Measurements from ENCODE around the gene CADM1. TPM values are rescaled to one million over a fixed set of nuclear protein-coding genes. Genes with fewer than 3 reads are reported as not detected.

Gene CADM1
- polyA plus RNA-seq, 1 donor, result 22.8 TPM

DNA sequence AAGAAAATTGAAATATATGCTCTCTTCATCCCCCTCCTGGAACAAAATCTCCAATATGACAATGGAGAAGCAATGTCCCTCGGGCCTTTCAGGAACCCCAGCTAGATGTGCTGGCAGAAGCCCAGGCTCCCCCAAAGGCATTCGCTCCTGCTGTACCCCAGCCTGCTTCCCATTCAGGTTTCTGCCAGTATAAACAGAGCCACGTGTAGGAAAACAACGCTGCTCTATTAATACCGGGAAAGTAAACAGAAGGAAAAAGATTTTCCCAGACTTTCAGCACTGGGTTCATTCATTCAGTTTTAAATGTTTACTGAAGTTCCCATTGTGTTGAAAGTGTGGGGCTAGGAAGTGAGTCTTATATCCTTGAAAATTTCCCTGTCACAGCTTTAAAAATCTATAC, 147.1 kb downstream of the CADM1 start:
- no peak for DNase-seq (ENCODE audit: low read depth)

DNA sequence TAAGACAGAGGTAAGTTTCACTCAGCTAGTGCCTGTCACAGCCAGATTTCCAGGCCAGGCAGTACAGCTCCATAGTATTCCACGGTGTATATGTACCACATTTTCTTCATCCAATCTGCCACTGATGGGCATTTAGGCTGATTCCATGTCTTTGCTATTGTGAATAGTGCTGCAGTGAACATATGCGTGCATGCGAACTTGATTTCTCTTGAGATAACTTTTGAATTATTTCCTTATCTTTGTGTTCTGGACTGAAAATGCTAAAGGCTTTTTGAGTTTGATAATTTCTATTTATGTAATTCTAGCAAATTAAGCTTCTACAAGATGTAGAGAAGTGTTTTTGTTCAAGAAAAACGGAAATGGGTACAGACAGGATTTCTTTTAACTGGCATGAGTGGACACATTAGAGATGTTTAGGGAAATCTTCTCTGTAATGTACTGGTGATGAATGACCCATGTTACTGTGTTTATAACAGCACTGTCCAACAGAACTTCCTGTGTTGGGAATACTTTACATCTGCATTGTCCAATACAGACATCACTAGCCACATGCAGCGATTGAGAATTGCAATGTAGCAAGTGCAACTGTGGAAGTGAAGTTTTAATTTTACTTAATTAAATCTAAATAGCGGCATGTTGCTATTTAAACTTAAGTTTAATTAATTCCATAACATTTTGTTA, 151.3 kb downstream of the CADM1 start:
- no peak for DNase-seq (ENCODE audit: low read depth)

- no peak for DNase-seq (ENCODE audit: low read depth)
Measured at GRCh38 chr11:115349335-115350017, 154.7 kb downstream of the CADM1 start.

- no peak for DNase-seq (ENCODE audit: low read depth)
Measured at GRCh38 chr11:115348416-115348815, 155.8 kb downstream of the CADM1 start.

- no peak for DNase-seq (ENCODE audit: low read depth)
Measured at GRCh38 chr11:115347106-115347505, 157.1 kb downstream of the CADM1 start.

- DNase-seq (ENCODE audit: low read depth), result no peak
Measured at GRCh38 chr11:115345840-115346239, 158.4 kb downstream of the CADM1 start.

DNA sequence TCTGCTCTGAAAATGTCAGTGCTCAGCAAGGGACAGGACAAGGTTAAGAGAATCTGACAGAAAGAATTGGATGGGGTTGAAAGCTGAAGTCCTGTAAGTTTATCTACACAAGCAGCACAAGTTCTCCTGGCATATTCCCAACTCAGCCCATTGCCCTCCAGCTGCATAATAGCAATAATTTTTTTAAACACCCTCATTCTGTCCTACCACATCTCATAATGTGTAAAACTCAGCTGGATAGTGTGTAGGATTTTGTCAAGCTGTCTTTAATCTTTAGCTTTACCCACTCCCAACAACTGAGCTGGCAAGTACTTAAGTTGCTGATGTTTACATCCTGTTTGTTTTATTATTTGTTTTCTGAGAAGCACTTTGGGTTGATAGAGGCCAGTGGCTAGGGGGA, 158.9 kb downstream of the CADM1 start:
- DNase-seq (ENCODE audit: low read depth), result no peak

DNA sequence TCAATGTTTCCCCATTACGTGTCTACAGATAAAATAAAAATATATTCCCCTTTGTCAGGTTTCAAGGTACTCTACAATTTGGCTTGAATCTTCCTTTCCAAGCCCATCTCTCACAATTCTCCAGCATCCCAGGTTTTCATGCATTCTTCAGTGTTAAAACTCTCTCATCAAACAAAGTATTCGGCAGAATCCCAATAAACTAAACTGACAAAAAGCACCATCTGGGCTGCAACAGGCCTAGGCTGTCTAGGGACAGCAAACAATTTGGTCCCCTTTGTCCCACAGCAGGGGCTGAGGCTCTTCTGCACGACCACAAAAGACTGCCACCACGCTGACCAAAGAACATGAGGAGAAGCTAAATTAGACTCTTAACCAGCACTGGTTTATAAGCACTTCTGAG, 159.4 kb downstream of the CADM1 start:
- no peak for DNase-seq (ENCODE audit: low read depth)

DNA sequence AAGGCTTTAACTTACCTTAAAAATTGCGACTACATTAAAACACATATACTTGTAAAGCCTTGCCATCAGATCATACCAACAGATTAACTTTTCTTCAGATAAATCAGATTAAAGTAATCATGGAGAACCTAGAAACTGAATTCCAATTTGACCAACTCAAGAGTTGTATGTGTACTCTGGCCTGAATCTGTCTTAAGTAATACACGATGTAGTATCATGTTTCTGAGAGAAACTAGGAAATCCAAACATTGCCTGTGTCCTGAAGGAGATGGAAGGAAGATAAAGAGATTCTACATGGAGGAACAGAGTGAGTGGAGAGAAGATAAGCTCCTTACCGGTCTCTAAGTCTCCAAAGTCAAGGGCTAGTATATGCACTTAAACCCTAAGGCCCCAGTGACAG, 162.1 kb downstream of the CADM1 start:
- DNase-seq (ENCODE audit: low read depth), result no peak

DNA sequence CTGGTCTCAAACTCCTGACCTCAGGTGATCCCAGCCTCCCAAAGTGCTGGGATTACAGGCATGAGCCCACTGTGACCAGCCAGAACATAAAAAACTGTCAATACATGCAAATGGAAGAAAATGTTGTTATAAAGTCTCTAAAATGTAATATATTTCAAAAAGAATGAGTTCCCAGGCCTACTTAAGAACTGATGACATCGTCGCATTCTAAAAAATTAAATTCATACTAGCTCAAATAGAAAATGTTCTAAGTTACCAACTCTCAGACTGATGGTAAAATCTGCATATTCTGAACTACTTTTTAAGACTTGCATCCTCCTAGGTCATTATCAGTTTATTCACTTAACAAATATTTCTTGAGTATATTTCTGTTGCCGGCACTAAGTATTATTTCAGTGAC, 163.3 kb downstream of the CADM1 start:
- no peak for DNase-seq (ENCODE audit: low read depth)

DNA sequence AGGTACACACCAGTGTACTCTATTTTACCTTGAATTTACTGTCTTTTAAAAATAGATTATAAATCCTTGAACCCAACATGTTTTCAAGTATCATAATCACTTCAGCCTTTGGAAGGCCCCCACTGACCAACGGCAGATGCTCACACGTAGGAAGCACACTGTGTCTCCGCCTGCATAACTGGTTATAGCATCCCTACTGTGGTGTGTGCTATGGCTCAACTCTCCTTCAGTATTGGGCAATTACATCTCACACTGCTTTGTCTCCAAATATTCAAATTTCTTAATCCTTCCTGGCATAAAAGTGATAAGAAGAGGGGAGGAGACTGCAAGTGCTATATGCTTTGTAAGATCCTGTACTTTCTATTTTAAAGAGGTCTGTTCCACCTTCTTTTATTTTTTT, 165.7 kb downstream of the CADM1 start:
- DNase-seq (ENCODE audit: low read depth), result no peak

GRCh38 chr11:115334932-115335788, 169.1 kb downstream of the CADM1 start:
- peak; percentile 20 for DNase-seq (ENCODE audit: low read depth)

- no peak for DNase-seq (ENCODE audit: low read depth)
Measured at GRCh38 chr11:115333949-115334348, 170.3 kb downstream of the CADM1 start.

DNA sequence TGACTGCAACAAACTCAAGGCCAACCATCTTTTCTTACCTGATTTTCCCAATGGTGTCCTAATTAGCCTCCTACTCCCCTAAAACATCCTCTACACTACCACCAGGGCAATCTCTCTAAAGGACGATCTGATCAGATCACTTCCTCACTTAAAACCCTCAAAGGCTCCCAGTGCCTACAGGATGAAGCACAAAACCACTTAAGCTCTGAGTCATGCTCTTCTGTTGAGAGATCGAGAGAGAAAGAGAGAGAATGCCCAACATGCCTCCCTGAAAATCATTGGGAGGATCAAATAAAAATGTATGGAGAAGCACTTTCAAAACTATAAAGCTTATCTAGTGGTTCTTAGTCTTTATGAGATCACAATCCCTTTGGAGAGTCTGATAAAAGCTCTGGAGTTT, 171.1 kb downstream of the CADM1 start:
- DNase-seq (ENCODE audit: low read depth), result no peak

- DNase-seq (ENCODE audit: low read depth), result no peak
Measured at GRCh38 chr11:115330684-115331482, 173.3 kb downstream of the CADM1 start.

DNA sequence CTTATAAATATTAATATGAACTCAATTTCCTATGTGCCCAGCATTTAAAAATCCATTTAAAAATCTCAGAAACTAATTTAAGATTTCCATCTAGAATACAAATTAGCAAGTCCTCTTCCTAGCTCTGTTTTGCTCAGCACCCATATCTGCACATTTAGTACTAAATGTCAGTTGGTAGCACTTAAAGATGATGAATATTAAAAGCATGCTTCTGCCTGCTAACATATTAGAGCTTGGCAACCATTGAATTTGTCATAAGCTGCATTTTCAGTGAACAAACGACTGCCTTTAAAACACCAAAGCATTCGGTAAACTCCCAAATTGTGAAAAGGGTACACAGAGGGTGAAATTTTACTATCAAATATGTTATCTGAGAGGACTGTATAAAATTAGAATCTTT, 177.7 kb downstream of the CADM1 start:
- no peak for DNase-seq (ENCODE audit: low read depth)

DNA sequence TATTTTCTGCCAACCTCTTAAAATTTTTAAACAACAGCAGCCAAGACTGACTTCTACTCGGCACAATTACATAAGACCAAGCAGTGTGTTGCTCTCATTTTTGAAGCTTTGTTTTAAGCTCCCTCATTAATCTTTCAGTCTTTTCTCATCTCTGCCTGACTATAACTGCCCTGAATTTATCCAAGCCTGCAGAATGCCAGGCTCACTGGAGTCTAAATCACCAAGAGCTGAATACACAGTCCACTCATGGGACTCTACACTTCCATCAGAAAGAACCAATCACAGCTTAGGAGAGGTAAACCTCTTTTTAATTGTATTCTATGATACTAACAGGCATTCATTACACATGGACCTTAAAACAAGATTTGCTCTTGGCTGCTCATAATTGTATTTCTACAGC, 178.7 kb downstream of the CADM1 start:
- DNase-seq (ENCODE audit: low read depth), result no peak

- DNase-seq (ENCODE audit: low read depth), result peak; percentile 34
Measured at GRCh38 chr11:115324581-115325432, 179.4 kb downstream of the CADM1 start.

- no peak for DNase-seq (ENCODE audit: low read depth)
Measured at GRCh38 chr11:115322553-115323203, 181.5 kb downstream of the CADM1 start.

- no peak for DNase-seq (ENCODE audit: low read depth)
Measured at GRCh38 chr11:115321605-115322289, 182.5 kb downstream of the CADM1 start.
